NOMO-1 treated with dmso at 0.1 percent for 144 hours (cell line): ENCODE data around the gene STT3B.

ENCODE experiments used
- DNase-seq: peaks from one replicate; lab custom pipeline; 2025; ENCODE audit not compliant: unreplicated experiment; lab: John Stamatoyannopoulos, UW

STT3B gene

GRCh38 chr3:31516757-31517156, 16.0 kb upstream of the STT3B start:
- no peak for DNase-seq

GRCh38 chr3:31521468-31521867, 11.3 kb upstream of the STT3B start:
- DNase-seq = no peak

GRCh38 chr3:31522152-31522551, 10.6 kb upstream of the STT3B start:
- peak; percentile 69 for DNase-seq

DNA sequence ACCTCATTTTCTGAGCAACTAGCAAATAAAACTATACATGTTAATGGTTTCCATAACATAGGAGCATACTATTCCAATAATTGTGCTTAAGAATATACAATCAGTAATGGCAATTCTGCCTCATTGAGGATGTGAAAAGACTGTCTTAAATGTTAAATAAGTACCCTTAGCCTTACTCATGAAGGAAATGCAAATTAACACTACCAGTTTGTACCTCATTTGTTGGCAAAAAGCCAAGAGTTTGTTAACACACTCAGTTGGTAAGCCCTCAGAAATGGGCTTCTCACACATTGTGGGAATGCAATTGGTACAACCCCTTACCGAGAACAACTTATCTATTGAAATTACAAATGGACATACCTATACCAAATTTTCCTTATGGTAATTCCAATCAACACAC, 9.2 kb upstream of the STT3B start:
- no peak for DNase-seq

DNA sequence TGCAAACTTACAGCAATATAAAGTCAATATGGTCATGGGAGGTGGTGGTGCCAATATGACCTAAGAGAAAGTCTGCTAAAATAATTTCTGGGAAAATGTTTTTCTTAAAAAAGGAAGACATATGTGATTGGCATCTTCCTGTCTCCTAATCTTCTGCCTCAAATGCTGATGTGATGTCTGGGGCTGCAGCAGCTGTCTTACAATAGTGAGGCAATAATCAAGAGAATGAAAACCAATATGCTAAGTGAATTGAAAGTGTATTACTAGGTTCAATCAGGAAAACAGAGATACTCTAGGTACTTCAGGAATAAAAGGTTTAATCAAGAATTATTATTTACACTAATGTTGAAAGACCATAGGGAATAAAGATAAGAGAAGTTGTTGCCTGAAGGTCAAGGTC, 7.2 kb upstream of the STT3B start:
- DNase-seq = no peak

DNA sequence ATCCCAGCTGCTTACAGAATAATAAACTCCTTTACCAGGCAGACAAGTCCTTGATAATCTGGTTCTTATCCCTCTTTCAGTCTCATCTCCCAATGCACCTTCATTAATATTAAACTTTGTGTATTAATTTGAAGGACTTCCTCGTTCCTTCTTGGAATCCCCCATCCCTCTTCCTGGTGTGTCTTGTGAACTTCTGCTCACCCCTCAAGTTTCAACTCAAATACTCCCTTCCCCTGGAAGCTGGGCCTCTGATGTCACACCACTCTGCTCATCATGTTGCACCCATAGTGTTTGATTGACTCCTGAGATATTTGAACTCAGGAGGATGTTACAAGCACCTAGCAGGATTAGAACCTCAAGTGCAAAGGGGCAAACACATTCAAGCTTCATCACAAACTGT, 3.3 kb upstream of the STT3B start:
- DNase-seq = no peak

- peak; percentile 6 for DNase-seq
Observed at GRCh38 chr3:31530039-31530959, 2.4 kb upstream of the STT3B start.

DNA sequence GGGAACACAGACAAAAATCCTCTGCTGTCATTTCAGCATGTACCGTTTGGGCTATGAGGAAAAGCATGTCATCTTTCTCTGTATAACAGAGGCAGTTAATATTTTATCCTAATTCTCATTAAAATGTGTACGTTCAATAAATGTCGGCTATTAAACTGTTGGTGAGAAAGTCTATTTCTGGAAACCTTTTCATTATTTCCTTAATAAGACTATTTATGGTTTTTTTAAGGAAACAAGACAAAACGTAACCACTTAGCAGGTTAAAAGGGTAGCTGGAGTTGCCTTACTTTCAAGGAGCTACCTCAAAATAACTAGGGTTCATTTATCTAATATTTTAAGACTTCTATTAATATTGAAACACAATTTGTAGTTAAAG, 1.8 kb upstream of the STT3B start:
- DNase-seq = no peak

DNA sequence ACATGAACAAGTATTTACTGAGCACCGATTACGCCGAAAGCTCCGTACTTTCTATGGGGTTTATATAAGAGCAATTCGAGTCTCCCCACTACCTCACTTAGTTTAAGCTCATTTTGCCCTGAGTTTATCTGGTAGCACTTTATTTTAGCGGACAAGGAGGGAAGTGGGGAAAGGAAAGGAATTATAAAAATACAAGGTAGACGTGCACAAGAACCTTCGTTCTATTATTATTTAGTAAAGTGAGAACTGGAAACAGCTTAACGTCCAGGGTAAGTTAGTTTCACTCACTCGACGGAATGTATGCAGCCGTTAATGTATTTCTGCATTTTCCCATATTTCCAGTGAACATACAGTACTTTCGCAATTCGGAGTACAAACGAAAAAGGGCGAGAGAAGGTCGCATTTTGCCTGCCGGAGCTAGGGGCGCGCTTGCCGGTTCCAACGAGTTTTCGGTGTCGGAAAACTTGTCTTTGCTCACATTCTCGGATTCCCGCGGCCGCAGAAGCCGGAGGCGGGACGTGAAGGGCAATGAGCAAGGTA, 1.2 kb upstream of the STT3B start:
- DNase-seq = peak; percentile 85

DNA sequence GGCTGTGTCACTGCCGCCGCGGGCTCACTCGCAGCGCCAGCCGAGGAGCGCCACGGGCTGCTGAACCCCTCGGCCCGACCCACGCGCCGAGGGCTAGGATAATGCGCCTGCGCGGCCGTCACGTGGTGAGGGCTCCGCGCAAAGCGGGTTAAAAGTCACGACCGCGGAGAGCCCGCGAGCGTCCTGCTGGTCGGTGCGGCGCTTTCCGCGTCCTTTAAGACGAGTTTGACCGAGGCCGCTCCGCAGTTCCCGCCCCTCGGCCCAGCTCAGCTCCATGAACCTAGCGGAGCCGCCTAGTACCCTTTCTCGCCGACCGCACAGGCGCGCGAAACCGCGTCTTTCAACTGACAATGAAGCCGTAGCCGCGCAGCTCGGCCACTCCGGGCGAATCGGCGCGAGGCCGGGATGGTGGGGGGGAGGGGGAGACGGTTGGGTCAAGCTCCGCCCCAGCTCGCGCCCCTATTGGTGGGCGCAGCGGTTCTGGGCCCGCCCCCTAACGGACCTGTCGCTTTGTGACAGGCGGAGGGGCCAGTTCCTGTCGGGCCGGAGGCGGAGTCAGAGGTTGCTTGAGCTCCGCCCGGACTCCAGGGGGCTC, 636 bp upstream of the STT3B start:
- peak; percentile 99 for DNase-seq

- DNase-seq = peak; percentile 40
Observed at GRCh38 chr3:31533169-31534064, 692 bp downstream of the STT3B start.

DNA sequence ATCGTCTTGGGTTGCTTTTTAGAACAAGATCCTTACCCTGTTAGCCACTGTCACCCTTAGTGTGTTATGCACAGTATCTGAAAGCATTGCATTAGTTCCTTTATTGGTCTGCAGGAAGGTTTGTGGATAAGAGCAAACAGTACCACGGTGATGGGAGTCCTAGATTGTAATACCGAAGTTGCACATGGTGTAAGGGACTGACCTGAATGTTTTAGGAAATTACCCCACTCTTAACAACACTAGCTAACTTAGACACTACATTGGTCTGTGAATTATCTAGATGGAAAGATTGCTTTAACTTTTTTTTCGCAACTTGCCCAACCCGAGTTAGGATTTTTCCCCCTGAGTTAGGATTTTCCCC, 1.3 kb downstream of the STT3B start:
- DNase-seq = peak; percentile 40

GRCh38 chr3:31536497-31536896, 3.8 kb downstream of the STT3B start:
- no peak for DNase-seq

DNA sequence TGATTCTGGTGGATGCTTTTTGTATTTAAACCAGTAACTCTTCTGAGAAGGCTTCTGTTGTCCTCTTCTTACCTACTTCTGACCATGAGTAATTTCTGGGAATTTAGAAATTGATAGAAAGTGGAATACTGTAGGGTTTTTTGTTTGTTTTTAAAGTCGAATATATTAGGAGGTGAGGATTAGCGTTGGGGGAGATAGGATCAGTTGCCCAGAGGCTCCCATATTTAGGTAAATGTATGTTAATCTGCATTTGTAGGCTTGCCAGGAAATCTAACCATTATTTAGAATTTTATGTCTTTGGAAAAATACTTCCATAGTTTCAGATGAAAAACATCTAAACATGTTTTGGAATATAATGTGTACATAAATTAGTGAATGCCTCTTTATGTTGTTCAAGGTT, 6.1 kb downstream of the STT3B start:
- DNase-seq = no peak

DNA sequence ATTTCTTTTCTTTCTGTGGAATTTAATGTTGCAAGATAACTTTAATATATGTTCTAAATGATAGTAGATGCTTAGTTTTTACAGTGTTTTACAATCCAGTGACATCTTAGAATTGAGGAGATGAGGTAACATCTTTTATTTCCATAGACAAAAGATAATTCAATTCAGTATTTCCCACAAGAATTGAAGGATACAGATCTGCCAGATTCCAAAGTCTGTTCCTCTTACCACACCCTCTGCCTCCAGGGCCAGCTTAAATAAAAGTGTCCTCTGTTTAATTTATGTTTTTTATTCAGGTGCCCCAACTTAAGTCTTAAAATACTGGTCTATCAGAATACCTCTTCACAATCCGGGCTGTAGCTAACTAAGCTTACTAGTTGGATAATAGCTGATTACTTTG, 6.5 kb downstream of the STT3B start:
- DNase-seq = no peak

DNA sequence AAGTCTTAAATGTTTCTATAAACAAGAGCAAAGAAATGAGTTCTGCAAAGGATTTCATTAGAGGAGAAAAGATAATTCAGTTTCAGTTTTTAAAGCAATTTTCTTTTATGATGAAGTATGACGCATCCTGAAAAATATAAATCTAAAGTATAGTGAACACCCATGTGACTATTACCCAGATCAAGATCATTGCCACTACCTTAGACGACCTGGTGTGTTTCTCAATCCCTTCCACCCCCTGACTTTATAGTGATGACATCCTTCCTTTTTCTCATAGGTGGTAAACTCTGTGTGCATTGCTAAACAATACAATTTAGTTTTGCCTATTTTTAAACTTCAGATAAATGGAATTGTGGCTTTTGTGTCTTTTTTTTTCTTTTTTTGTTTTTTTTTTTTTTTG, 8.4 kb downstream of the STT3B start:
- peak; percentile 10 for DNase-seq

DNA sequence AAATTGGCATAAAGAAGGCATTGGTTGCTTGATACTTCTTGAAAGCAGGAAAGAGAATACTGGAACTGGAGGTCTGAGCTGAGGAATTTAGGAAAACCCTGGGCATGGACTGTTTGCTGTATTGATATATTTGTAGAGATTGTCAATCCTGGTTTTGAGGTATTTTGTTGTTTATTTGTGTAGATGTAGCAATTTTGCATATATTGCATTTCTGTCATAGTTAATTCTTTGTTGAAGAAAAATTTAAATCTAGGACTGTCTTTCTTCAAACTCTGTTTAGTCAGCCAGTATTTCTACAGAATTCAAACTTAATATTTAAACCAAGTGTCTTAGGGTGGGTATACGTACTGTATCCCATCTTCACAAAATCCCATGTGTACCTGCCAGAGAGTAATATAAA, 9.5 kb downstream of the STT3B start:
- no peak for DNase-seq

GRCh38 chr3:31543375-31543774, 10.7 kb downstream of the STT3B start:
- no peak for DNase-seq

DNA sequence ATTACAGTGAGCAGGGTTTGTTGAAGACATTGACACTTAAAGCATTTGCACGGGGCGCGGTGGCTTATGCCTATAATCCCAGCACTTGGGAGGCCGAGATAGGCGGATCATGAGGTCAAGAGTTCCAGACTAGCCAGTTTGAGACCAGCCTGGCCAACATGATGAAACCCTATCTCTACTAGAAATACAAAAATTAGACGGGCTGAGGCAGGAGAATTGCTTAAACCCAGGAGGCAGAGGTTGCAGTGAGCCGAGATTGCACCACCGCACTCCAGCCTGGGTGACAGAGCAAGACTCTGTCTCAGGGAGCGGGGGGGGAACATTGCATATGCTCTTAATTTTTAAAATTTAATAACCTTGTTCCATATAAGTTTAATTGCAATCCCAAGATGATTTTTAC, 11.9 kb downstream of the STT3B start:
- DNase-seq = peak; percentile 34

DNA sequence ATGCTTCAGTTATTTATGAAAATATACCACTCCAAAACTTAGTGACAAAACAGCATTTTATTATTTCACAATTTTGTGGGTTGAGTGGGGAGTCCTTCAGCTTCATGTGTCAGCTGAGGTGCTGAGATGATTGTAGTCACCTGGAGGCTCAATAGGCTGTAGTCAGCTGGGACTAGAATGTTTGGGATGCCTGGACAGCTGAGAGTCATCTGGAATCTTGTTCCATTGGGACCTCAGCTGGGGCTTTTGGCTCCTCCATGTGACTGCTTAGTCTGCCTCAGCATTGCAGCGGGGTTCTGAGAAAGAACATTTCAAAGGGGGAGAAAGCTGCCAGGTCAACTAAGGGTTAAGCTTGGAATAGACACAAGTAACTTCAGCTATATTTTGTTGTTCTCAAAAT, 13.4 kb downstream of the STT3B start:
- no peak for DNase-seq

GRCh38 chr3:31546725-31547124, 14.0 kb downstream of the STT3B start:
- DNase-seq = no peak
